GM18517 (cell line): ENCODE measurements around the gene TTC28.
"Not testable (repeated sequence)": the region's sequence is repeated elsewhere in the genome, so short reads cannot be mapped to it uniquely, and the experiment has no call there.

Source experiments
- ATAC-seq: cut with Tn5 transposase; IDR thresholded peaks from one replicate; pipeline ENCODE4 v1.9.1; 2021; ENCODE audit warnings: mild to moderate bottlenecking, moderate library complexity; ENCODE audit not compliant: unreplicated experiment

Gene TTC28

GRCh38 chr22:28208036-28208435, 471.6 kb downstream of the TTC28 start:
- ATAC-seq = no peak

DNA sequence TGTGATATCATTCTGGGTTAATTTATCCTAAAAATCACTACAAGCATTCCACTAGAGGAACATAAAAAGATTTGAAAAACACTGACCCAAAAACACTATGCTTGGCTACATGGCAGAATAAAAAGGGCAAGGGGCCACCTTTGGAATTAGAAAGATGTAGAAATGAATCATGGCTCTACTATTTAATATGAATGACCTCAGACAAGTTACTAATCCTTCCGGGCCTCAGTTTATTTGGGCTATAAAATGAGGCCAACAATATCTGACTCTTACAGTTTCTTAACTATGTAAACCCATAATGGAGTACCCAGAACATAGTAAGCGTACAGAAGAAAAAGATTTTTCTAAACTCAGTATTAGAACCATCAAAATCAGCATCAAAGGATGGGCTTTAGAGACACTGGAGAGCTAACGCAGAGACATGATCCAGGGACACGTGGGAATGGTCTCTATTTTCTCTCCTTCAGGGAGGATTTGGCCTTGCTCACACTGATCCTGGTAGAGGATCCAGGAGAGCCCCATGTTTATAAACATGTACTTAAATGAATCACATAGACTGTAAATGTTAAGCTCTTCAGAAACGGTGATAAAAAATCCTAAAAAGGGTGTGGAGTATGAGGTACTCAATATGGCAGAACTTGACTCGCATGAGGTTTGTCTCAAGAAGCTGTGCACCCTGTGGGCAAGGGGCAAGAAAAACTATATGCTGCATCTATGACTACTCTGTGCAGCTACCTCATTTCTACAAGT, 472.2 kb downstream of the TTC28 start:
- ATAC-seq = no peak

DNA sequence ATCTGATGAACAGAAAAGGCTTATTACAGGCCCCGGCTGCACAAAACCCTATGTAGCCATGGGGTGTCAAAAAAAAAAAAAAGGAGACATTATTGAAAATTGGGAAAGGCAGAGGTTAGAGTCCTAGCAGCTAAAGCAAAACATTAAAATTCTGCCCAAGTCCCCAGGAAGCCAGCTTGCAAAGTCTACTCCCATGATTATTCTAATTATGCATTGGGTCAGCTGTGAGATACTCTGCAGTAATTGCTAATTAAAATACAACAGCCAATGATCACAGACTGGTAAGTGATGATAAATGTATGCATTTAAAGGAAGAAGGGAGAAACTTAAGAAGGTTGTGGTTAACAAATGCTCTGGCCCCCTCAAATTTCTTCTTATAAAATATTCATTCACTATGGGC, 473.7 kb downstream of the TTC28 start:
- no peak for ATAC-seq

GRCh38 chr22:28204382-28204781, 475.3 kb downstream of the TTC28 start:
- ATAC-seq = no peak

GRCh38 chr22:28203286-28203685, 476.4 kb downstream of the TTC28 start:
- ATAC-seq = no peak

DNA sequence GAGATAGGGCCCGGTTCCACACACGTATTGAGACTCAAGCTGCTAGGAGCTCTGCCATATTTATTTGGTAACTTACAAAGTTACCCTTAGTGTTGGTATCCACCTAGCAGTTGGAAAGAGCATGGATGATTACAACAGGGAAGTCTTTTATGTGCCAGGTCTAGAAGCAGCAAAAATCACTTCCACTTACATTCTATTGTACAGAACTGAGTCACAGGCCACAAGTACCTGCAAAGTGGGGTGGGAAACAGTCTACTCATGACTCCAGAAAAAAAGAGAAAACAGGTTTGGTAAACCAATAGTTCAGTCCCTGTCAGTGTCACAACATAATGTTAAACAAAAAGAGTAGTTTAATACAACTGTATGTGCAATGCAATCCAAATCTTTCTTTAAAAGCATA, 480.9 kb downstream of the TTC28 start:
- no peak for ATAC-seq

DNA sequence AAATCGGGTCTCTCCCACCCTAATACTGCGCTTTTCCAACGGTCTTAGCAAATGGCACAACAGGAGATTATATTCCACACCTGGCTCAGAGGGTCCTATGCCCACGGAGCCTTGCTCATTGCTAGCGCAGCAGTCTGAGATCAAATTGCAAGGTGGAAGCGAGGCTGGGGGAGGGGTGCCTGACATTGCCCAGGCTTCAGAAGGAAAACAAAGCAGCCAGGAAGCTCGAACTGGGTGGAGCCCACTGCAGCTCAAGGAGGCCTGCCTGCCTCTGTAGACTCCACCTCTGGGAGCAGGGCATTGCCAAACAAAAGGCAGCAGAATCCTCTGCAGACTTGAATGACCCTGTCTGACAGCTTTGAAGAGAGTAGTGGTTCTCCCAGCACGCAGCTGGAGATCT, 488.1 kb downstream of the TTC28 start:
- not testable (repeated sequence) for ATAC-seq

DNA sequence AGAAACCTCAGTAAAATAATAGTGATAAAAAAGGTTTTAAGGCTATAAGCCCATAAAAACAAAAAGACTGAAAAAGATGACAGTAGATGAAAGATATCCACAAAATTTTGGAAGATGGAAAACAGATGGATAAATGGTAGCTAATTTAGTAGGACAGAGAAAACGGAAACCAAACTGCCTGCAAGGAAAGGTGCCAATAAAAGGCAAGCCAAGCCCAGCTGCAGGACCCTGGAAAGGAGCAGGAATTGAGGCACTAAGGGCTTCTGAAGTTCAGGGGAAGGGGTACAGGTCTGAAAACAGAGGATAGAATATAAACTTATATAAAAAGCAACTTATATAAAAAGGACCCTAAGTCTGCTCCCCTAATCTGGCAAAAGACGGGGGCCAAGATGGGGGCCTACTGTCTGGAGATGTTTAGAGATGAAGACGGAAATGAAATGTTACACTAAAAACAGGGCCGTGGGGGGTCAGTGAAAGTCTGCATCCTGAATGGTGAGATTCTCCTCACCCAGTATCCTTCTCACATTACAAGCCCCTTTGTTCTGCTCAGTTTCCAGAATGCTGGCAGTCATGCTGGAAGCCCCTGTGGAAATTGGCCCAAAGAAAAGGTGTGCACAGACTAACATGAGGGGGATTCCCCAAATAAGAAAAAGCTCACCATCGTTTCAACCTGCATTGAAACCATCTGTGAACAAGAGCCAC, 491.3 kb downstream of the TTC28 start:
- ATAC-seq = no peak

DNA sequence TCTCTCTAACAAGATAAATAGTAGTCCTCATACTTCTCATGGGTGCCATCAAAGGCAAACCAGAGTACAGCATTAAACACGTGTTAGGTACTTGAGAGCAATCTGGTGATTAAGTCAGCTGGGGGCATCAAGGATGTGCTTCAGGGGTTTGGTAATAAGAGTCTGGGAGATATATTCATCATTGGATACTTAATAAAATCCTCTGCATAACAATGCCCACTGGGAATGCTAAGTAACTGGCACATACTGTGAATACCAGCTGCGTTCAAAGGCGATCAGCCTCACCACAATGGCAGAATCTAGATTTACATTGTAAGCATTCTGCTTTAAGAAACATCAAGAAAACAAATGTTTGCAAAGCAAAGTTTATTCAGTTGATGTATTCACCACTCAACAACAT, 492.0 kb downstream of the TTC28 start:
- no peak for ATAC-seq

GRCh38 chr22:28186641-28187040, 493.0 kb downstream of the TTC28 start:
- ATAC-seq = no peak

GRCh38 chr22:28185130-28185529, 494.5 kb downstream of the TTC28 start:
- no peak for ATAC-seq

DNA sequence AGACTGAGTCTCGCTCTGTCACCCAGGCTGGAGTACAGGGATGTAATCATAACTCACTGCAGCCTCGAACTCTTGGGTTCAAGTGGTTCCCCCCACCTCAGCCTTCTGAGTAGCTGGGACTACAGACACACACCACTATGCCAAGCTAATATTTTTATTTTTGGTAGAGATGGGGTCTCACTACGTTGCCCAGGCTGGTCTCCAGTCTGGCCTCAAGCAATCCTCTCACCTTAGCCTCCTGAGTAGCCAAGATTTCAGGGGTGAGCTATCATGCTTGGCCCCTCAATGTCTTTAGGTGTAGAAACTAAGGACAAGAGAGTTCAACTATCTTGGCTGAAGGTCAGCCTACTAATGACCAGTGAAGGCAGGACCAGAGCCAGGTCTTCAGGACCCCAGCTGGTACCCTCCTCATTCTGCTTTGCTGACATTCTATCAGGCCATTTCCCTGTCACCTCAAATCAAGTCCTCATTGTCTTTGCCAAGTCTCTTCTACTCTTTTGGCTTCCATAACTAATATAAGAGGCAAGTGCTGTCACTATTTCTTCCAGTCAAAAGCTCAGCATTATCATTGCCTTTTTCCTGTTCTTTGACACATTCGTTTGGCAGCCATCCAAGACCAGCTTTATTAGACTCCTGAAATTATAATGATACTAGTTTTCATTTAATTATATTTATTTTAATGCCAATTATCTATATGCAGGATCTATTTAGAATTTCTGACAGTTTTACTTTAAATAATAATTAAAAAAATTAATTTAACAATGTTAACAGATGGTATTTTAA, 496.4 kb downstream of the TTC28 start:
- no peak for ATAC-seq

DNA sequence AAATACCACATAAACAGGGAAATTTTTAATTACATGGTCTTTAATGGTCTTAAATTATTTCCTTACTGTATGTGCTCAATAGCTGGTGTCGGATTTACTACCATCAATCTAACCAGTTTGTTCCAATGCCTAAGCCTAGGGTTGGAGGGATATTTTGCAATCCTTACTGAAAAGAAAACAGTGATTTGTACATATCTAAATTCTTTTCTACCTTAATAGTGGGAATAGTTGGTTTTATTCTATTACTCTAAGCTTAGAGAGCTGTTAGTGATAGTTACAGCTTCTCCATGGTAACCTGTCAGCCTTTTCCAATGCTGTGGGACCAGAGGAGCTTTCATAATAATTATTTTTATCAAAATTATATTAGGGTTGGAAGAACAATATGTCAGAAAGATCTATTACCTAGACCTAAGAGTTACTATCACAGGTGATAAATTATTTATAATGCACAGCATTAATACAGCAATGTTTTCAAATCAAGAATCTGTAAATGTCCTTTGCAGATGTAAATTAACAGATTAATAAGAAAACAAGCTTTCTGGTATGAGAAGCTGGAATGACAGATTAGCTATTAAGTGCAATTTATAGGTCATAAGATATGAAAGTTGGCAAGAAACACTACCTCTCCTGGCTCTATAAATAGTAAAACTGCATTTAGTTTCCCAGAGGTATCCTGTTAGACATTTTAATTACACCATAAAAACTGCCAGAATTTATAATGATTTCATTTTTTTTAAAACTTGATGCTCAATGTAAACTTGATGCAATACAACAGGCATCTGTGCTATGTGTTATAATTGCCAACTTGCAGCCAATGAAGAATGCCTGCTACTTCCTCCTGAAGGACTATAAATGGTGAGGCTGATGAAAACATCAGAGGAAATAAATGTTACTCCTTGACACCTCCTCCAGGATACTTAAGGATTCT, 498.6 kb downstream of the TTC28 start:
- no peak for ATAC-seq

DNA sequence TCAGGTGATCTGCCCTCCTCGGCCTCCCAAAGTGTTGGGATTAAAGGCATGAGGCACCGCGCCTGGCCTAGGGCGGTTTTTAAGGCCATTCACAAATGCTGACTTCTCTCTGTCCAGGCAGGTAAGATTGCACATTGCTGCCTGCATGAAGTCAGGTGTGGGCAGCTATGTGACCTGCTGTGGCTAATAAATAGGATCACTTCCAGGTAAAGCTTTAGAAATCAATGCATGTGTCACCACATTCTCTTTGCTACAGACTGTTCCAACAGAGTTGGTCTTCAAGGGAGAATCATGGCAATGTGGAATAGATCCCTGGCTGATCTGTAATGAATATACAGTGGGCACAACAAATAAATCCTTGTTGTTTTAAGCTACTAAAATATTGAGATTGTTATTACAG, 500.2 kb downstream of the TTC28 start:
- no peak for ATAC-seq

DNA sequence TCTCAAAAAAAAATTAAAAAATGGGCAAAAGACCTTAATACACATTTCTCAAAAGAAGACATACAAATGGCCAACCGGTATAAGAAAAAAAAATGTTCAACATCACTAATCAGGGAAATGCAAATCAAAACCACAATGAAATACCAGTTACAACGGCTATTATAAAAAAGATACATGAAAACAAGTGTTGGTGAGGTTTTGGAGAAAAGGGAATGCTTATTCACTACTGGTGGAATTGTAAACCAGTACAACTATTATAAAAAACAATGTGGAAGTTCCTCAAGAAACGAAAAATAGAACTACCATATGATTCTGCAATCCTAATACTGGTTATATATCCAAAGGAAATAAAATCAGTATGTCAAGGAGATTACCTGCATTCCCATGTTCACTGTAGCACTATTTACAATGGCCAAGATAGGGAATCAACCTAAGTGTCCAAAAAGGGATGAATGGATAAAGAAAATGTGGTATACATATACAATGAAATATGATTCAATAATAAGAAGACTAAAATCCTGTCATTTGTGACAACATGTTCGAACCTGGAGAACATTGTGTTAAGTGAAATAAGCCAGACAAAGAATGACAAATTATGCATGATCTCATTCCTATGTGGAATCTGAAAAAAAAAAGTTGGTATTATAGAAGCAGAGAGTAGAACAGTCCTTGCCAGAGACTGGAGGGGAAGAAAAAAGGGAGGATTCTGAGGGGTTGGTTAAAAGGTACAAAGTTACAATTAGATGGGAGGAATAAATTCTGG, 503.7 kb downstream of the TTC28 start:
- ATAC-seq = no peak

DNA sequence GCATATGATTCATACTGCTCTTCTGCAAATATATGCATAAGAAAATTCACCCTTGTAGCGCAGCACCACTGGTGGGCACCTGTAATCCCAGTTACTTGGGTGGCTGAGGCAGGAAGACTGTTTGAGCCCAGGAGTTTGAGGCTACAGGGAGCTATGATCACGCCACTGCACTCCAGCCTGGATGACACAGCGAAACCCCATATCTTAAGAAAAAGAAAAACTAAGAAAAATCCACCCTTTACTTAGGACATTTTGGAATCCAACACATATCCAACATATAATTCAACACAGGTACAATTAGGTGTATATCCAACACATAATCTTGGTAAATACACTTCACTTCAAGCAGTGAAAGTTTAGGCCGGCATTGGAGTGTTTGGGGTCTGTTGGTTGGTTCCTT, 505.1 kb downstream of the TTC28 start:
- no peak for ATAC-seq

GRCh38 chr22:28172892-28173670, 506.6 kb downstream of the TTC28 start:
- no peak for ATAC-seq

DNA sequence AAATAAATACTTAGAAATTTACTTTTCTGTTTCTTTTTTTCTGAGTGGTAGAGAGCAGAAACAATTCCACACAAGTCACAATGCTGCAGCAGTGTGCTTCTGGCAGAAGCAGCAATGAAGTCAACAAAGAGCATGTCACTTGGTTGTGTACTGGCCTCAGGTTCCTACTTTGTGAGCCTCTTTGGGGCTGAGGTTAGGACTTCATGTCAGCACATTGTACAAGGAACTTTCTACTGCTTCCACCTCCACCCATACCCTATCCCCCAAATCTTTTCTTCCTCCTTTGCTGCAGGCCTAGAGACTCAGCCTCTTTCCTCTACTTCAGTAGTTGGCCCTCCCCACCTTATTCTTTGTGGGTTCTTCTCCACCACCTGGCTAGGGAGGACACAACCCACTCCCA, 507.9 kb downstream of the TTC28 start:
- ATAC-seq = no peak

- no peak for ATAC-seq
Measured at GRCh38 chr22:28171115-28171514, 508.5 kb downstream of the TTC28 start.
